Hepatocyte (in vitro differentiated cells): ENCODE results near the gene ARHGAP42. TPM values are rescaled to one million over a fixed set of nuclear protein-coding genes. Genes with fewer than 3 reads are reported as not detected.

Source experiments
- DNase-seq: peaks from one replicate; pipeline ENCODE4 v3.0.0-alpha.2; 2016; ENCODE audit warnings: low spot score
- H2AFZ ChIP-seq: fragments of 200-600 bp; sonication (generic); 2 replicates; pipeline ENCODE4 v1.6.0; 2016; ENCODE audit warnings: antibody characterized with exemption, mild to moderate bottlenecking
- H3K27ac ChIP-seq: fragments of 200-600 bp; sonication (generic); 2 replicates; pipeline ENCODE4 v1.5.1; 2016; ENCODE audit warnings: mild to moderate bottlenecking
- H3K27me3 ChIP-seq: fragments of 200-600 bp; sonication (generic); 2 replicates; pipeline ENCODE4 v1.6.1; 2016
- H3K36me3 ChIP-seq: fragments of 200-600 bp; sonication (generic); replicated peaks from 2 replicates; pipeline ENCODE4 v1.5.1; 2016; ENCODE audit warnings: low read depth; ENCODE audit not compliant: insufficient read depth
- H3K4me1 ChIP-seq: fragments of 200-600 bp; sonication (generic); 2 replicates; pipeline ENCODE4 v1.5.1; 2016; ENCODE audit warnings: mild to moderate bottlenecking, moderate library complexity; ENCODE audit not compliant: insufficient read depth
- H3K4me2 ChIP-seq: fragments of 200-600 bp; sonication (generic); 2 replicates; pipeline ENCODE4 v1.6.0; 2016
- H3K4me3 ChIP-seq: fragments of 200-600 bp; sonication (generic); 2 replicates; pipeline ENCODE4 v1.5.1; 2016; ENCODE audit warnings: mild to moderate bottlenecking
- H3K79me2 ChIP-seq: fragments of 200-600 bp; sonication (generic); 2 replicates; pipeline ENCODE4 v1.6.0; 2017; ENCODE audit warnings: mild to moderate bottlenecking
- H3K9me2 ChIP-seq: fragments of 200-600 bp; sonication (generic); replicated peaks from 2 replicates; pipeline ENCODE4 v1.6.0; 2017; ENCODE audit warnings: mild to moderate bottlenecking; ENCODE audit not compliant: insufficient read depth
- H3K9me3 ChIP-seq: fragments of 200-600 bp; sonication (generic); 2 replicates; pipeline ENCODE4 v1.5.1; 2016; ENCODE audit warnings: low read depth, mild to moderate bottlenecking
- H4K20me1 ChIP-seq: fragments of 200-600 bp; sonication (generic); 2 replicates; pipeline ENCODE4 v1.6.0; 2016; ENCODE audit warnings: mild to moderate bottlenecking; ENCODE audit not compliant: insufficient read depth, poor library complexity, severe bottlenecking
- EZH2 ChIP-seq: fragments of 200-600 bp; sonication (generic); IDR thresholded peaks from 2 replicates; pipeline ENCODE4 v1.6.1; 2016; ENCODE audit warnings: antibody characterized with exemption, mild to moderate bottlenecking, borderline replicate concordance
- EZH2phosphoT487 ChIP-seq: fragments of 200-600 bp; sonication (generic); IDR thresholded peaks from one replicate; pipeline ENCODE4 v1.6.1; 2018; ENCODE audit warnings: antibody characterized with exemption, mild to moderate bottlenecking, low read depth, moderate library complexity; ENCODE audit not compliant: unreplicated experiment, severe bottlenecking
- WGBS: methylation state at CpG from one replicate; pipeline ENCODE4 v1.1.6; 2016; ENCODE audit warnings: low lambda C conversion rate; ENCODE audit errors: missing lambda C conversion rate; 5-methylcytosine and 5-hydroxymethylcytosine counted together
- polyA plus RNA-seq: library from polyadenylated mRNA; unstranded; fragments of >200 nt; fragmentation: Nextera tagmentation; extraction: Ambion mirVana; gene quantifications from 2 replicates; pipeline ENCODE4 v1.2.1, GENCODE V29; 2016
- total RNA-seq: library from RNA; depleted of rRNA; stranded (reverse); fragments of >200 nt; gene quantifications from 2 replicates; pipeline ENCODE4 v1.2.3, GENCODE V29; 2014
- TF ChIP-seq, protein P1 (sequence below): fragments of 200-600 bp; sonication (generic); IDR thresholded peaks from 2 replicates; pipeline ENCODE4 v1.5.1; 2016; ENCODE audit warnings: antibody characterized with exemption, mild to moderate bottlenecking; ENCODE audit not compliant: poor library complexity

The ARHGAP42 gene
- total and polyA plus RNA-seq, 2 experiments from 2014 or later = 8.7 to 26.5 TPM

GRCh38 chr11:100703801-100704575, 16.9 kb downstream of the ARHGAP42 start:
- TF ChIP-seq, protein P1, sequence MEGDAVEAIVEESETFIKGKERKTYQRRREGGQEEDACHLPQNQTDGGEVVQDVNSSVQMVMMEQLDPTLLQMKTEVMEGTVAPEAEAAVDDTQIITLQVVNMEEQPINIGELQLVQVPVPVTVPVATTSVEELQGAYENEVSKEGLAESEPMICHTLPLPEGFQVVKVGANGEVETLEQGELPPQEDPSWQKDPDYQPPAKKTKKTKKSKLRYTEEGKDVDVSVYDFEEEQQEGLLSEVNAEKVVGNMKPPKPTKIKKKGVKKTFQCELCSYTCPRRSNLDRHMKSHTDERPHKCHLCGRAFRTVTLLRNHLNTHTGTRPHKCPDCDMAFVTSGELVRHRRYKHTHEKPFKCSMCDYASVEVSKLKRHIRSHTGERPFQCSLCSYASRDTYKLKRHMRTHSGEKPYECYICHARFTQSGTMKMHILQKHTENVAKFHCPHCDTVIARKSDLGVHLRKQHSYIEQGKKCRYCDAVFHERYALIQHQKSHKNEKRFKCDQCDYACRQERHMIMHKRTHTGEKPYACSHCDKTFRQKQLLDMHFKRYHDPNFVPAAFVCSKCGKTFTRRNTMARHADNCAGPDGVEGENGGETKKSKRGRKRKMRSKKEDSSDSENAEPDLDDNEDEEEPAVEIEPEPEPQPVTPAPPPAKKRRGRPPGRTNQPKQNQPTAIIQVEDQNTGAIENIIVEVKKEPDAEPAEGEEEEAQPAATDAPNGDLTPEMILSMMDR = no peak
- TF ChIP-seq EZH2 = no peak
- no peak for TF ChIP-seq EZH2phosphoT487
- H3K27me3 ChIP-seq = no peaks in the 10 kb centered on the region
- H4K20me1 ChIP-seq = no peaks in the 10 kb centered on the region
- no peaks in the 10 kb centered on the region for H3K36me3 ChIP-seq
- no peak overlapping the region for H3K27ac ChIP-seq
- peaks cover 88% of the 10 kb centered on the region for H3K79me2 ChIP-seq
- WGBS = 71% methylated on average over 5 of the region's 5 CpGs
- H3K9me3 ChIP-seq = no peaks in the 10 kb centered on the region
- no peaks in the 10 kb centered on the region for H3K9me2 ChIP-seq
- H3K4me1 ChIP-seq = no peaks in the 10 kb centered on the region
- no peak overlapping the region for H3K4me2 ChIP-seq
- DNase-seq = no peak
- H2AFZ ChIP-seq = no peak overlapping the region
- H3K4me3 ChIP-seq = no peak overlapping the region

DNA sequence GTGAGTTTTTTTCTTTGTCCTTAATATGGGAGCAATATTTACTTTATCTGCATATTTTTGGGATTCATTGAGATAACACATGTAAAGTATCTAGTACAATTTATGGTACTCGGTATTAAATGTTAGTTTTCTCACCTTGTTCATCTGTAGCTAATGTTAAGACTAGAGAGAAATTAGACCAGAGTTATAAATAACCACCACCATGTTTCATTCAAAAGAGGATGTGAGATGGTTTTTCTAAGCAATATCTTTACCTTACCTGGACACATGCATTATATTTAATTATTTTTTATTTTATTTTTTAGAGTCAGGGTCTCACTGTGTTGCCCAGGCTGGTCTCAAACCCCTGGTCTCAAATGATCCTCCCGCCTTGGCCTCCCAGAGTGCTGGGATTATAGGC, 18.4 kb downstream of the ARHGAP42 start:
- TF ChIP-seq EZH2 (no peak), EZH2phosphoT487 (no peak)
- TF ChIP-seq, protein P1 = no peak
- Histone ChIP-seq H3K36me3 (no peaks in the 10 kb centered on the region), H3K27me3 (no peaks in the 10 kb centered on the region), H3K4me1 (no peaks in the 10 kb centered on the region), H3K79me2 (peaks cover 84% of the 10 kb centered on the region), H3K9me3 (no peaks in the 10 kb centered on the region), H3K27ac (no peak overlapping the region), H3K9me2 (no peaks in the 10 kb centered on the region), H3K4me2 (no peak overlapping the region), H4K20me1 (no peaks in the 10 kb centered on the region), H3K4me3 (no peak overlapping the region), H2AFZ (no peak overlapping the region)
- DNase-seq = no peak
- 93% methylated on average over 2 of the region's 2 CpGs for WGBS

DNA sequence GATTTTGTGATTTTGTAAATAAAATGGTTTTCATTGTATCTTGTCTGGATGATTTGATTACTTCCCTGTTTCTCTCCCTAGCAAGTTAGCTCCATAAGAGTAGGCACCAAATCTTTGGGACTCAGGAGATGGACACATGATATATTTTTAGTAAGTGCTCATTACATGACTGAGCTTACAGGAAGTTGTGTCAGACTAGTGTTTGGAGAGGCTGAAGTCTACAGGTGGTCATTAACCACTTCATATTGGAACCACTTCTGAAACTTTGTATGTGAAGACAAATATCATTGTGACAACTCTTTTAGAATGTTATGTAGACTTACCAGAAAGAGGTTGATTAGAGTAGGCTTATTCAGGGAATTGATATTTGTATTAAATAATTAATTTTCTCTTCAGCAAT, 19.1 kb downstream of the ARHGAP42 start:
- no peak overlapping the region for H2AFZ ChIP-seq
- H3K27me3 ChIP-seq = no peaks in the 10 kb centered on the region
- no peaks in the 10 kb centered on the region for H3K9me2 ChIP-seq
- H3K36me3 ChIP-seq = no peaks in the 10 kb centered on the region
- H3K4me1 ChIP-seq = no peaks in the 10 kb centered on the region
- no peak overlapping the region for H3K4me2 ChIP-seq
- no peak overlapping the region for H3K27ac ChIP-seq
- DNase-seq = no peak
- H3K4me3 ChIP-seq = no peak overlapping the region
- peaks cover 81% of the 10 kb centered on the region for H3K79me2 ChIP-seq
- no peaks in the 10 kb centered on the region for H4K20me1 ChIP-seq
- TF ChIP-seq EZH2 (no peak), EZH2phosphoT487 (no peak)
- TF ChIP-seq, protein P1 = no peak
- no peaks in the 10 kb centered on the region for H3K9me3 ChIP-seq
